AG09319 (cell line): Measurements from ENCODE around the gene ERC2.
A peak's percentile ranks its signal among the peaks of the same experiment; 100 is the strongest.
"Not testable (repeated sequence)": the region's sequence is repeated elsewhere in the genome, so short reads cannot be mapped to it uniquely, and the experiment has no call there.

Experiments
- DNase-seq: peaks from one replicate; pipeline ENCODE4 v3.0.0-alpha.2; 2010; ENCODE audit warnings: low read depth; ENCODE audit errors: extremely low read depth
- TF ChIP-seq, protein P1 (sequence below): IDR thresholded peaks from 2 replicates; pipeline ENCODE4 v1.5.1; 2011; ENCODE audit warnings: low read depth, mild to moderate bottlenecking, inconsistent platforms, low read length, moderate library complexity

ERC2 gene

DNA sequence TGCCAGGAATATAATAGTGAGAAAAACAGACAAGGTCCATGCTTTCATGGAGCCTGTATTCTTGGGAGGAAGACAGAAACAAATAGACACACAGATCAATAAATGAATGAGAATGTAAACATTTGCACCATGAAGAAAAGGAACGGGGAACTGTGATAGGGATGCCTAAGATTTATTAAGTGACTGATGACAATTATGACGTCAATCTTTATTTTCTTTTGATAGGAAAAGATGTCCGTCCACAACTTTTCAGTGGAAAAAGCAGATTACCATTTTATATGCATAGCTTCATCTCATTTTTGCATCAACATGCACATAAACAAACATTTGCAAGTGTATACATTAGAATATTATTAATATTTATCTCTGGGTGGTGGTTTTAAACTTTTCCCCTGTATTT lies 953.3 kb downstream of the ERC2 start:
- DNase-seq: no peak
- TF ChIP-seq, protein P1, sequence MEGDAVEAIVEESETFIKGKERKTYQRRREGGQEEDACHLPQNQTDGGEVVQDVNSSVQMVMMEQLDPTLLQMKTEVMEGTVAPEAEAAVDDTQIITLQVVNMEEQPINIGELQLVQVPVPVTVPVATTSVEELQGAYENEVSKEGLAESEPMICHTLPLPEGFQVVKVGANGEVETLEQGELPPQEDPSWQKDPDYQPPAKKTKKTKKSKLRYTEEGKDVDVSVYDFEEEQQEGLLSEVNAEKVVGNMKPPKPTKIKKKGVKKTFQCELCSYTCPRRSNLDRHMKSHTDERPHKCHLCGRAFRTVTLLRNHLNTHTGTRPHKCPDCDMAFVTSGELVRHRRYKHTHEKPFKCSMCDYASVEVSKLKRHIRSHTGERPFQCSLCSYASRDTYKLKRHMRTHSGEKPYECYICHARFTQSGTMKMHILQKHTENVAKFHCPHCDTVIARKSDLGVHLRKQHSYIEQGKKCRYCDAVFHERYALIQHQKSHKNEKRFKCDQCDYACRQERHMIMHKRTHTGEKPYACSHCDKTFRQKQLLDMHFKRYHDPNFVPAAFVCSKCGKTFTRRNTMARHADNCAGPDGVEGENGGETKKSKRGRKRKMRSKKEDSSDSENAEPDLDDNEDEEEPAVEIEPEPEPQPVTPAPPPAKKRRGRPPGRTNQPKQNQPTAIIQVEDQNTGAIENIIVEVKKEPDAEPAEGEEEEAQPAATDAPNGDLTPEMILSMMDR: no peak

DNA sequence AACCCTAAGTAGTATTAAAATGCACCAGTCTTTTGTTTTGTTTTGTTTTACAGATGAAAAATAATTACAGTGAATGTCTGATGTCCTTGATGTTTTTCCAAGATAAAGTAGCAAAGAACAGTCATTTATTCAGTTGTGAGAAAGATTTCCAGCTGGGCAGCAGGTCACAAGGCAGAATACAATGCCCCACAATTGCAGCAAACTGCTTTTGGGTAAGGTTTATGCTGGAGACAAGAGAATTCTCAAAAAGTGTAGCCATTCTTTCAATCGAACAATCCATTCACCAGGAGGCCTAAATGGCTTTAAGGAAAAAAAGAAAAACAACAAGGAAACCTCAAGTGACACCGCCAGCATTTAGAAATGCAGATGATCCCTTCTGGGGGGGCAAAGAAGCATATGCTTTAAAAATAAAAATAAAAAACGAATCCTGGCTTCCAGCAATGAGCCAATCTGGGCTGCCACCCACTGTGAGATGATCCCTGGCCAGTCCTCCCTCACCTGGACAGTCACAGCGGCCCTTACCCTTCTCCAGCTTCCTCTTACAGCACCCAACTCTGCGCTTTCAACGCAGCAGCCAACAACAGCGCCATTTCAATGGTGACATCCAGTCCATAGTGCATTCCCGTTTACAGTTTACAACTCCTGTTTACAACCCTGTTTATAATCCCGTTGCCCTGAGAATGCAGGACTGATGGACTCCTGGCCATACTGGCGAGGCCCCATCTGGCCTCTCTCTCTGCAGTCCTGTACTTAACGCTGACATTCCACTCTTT lies 955.5 kb downstream of the ERC2 start:
- TF ChIP-seq, protein P1: no peak
- DNase-seq: no peak

DNA sequence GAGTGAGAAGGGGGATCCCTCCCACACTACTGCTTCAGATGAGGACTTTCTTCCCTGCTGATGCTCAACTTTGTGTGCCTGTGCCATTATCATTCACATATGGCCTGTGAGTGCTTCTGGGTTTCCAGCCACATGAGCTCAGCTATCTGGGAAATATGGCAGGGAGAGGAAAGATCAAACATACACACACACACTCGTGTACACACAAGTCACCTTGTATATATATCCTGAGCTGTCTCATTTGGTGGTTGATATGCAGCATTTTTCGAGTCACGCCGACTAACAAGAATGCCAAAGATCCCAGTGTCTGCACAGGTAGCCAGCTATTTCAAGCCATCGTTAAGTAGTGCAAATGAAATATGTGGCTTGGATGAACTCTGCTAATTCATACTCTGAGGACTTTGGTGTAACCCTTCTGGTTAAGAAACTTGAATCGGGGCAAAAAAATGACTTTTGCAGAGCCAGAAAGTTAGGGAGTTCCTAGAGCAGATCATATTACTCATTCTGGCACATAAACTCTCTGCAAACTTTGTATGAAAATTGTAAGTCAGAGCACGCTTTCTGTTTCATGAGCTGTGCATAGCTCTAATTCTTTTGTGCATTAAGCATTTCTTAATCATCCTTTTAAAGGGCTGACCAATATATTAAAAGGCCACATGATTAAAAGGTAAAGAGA lies 956.2 kb downstream of the ERC2 start:
- DNase-seq: no peak
- TF ChIP-seq, protein P1: no peak

DNA sequence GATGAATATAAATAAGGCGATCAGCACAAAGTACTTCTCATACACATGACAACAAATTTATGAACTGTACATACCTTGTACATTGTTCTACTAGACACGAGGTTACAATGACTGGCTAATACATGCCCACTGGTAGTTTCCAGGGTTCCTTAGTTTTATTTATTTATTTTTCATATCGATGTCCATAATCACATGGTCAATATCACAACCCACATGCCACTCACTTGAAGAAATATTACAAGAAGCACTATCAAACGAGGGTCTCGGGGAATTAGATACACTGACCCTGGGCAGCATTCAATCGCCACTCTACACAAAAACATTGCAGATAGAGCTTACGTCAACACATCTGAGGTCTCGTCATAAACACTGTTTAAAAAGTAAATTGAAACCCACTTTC lies 959.9 kb downstream of the ERC2 start:
- TF ChIP-seq, protein P1: no peak
- no peak for DNase-seq

DNA sequence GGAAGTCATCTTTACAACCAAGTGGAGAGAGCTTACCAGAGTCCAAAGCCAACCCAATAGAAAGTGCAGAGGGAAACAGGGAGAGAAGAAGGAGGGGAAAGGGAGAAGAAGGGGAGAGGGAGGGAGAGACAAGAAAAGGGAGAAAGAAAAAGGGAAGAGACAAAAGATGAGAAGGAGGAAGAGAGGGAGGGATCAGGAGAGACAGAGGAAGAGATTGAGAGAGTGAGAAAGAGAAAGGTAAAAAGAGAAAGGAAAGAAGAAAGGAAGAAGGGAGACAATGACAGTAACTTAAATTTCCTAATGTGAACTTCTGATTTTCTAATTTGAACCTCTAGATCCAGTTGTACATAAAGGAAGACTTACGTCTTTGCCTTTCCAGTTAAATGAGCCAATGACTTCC lies 960.5 kb downstream of the ERC2 start:
- no peak for DNase-seq

DNA sequence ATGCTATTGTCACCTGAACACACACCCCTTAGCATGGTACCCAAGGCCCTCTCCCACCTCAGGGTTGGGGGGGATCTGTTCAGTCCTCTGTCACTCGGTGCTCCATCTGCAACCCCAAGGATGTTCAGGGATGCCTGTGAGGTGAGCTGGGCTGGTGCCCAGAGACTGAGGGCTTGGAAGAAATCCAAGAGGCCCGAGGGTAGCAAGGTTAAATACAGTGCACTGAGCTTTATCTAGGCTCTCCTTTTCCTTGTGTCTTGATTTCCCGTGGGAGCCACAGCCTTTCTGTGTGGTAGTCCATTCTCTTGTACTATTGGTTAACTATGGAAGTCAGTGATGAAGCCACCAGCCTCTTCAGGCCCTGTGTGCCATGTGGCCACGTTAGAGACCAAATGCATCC lies 962.5 kb downstream of the ERC2 start:
- DNase-seq: no peak
- TF ChIP-seq, protein P1: no peak

More for the DNA sequence above, 960.5 kb downstream of the ERC2 start:
- TF ChIP-seq, protein P1: no peak

DNA sequence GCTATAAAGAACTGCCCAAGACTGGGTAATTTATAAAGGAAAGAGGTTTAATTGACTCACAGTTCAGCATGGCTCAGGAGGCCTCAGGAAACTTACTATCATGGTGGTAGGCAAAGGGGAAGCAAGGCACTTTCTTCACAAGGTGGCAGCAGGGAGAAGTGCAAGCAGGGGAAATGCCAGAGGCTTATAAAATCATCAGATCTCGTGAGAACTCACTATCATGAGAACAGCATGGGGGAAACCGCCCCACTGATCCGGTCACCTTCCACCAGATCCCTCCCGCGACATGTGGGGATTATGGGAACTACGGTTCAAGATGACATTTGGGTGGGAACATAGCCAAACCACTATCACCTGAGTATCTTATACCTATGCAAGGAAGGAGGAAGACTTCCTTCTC lies 963.2 kb downstream of the ERC2 start:
- TF ChIP-seq, protein P1: peak; percentile 36
- DNase-seq: not testable (repeated sequence)
